ENCODE data around the gene EIF4A3.

DNA sequence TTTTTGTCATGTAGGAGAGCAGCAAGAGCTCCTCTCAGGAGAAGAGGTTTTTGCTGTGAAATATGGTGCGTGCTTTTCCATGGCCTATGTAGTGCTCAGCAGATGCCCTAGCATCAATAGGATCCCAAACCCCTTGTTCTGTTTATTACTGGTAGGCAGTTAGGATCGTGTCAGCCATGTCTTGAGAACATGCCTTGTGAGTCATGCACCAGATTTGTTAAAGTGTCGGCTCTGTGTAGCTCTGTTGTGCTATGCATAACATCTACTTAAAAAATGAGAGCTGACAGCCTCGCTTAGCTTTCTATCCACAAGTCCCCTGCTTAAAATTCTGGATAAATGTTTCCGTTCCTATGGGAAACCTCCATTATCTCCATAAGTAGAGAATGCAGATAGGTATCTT lies 4.4 kb upstream of the EIF4A3 start:
- TF ChIP-seq, protein P1, sequence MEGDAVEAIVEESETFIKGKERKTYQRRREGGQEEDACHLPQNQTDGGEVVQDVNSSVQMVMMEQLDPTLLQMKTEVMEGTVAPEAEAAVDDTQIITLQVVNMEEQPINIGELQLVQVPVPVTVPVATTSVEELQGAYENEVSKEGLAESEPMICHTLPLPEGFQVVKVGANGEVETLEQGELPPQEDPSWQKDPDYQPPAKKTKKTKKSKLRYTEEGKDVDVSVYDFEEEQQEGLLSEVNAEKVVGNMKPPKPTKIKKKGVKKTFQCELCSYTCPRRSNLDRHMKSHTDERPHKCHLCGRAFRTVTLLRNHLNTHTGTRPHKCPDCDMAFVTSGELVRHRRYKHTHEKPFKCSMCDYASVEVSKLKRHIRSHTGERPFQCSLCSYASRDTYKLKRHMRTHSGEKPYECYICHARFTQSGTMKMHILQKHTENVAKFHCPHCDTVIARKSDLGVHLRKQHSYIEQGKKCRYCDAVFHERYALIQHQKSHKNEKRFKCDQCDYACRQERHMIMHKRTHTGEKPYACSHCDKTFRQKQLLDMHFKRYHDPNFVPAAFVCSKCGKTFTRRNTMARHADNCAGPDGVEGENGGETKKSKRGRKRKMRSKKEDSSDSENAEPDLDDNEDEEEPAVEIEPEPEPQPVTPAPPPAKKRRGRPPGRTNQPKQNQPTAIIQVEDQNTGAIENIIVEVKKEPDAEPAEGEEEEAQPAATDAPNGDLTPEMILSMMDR (IDR thresholded peaks at IDR 0.05; ENCODE audit: low read length) = no peak
- TF ChIP-seq EZH2 (IDR thresholded peaks at IDR 0.05; ENCODE audit: borderline replicate concordance, low read length) = no peak

Data from OCI-LY1 (cell line).